Breast epithelium (tissue), 4 donors: ENCODE measurements around the gene ABHD5. TPM values are rescaled to one million over a fixed set of nuclear protein-coding genes. Genes with fewer than 3 reads are reported as not detected.
"Not testable (repeated sequence)": the region's sequence is repeated elsewhere in the genome, so short reads cannot be mapped to it uniquely, and the experiment has no call there.

Experiments used
- DNase-seq, 2 donors: peaks; one replicate each; pipeline ENCODE4 v3.0.0-alpha.2; 2019; ENCODE audit warnings: low spot score in 2 of 2
- H3K27ac ChIP-seq, 2 donors: fragments of 200-600 bp; sonication (generic) in 1 of 2; one replicate each; pipeline ENCODE4 v1.5.1; 2016 to 2019; ENCODE audit warnings: mild to moderate bottlenecking in 1 of 2
- H3K27me3 ChIP-seq, 2 donors: fragments of 200-600 bp; sonication (generic) in 1 of 2; one replicate each; pipeline versions ENCODE4 v1.5.1 to v1.6.0; 2017 to 2019; ENCODE audit warnings: control low read depth in 1 of 2, mild to moderate bottlenecking in 1 of 2
- H3K36me3 ChIP-seq: fragments of 200-600 bp; one replicate; pipeline ENCODE4 v1.5.1; 2019
- H3K4me1 ChIP-seq, 2 donors: fragments of 200-600 bp; sonication (generic); one replicate each; pipeline ENCODE4 v1.5.1; 2016 to 2019; ENCODE audit warnings: control low read depth in 1 of 2
- H3K4me3 ChIP-seq, 3 donors: fragments of 200-600 bp; sonication (generic); 1 replicate in 2 of 3; 2 replicates in 1 of 3; pipeline ENCODE4 v1.5.1; 2016 to 2019; ENCODE audit warnings: mild to moderate bottlenecking in 3 of 3, moderate library complexity in 2 of 3
- H3K9me3 ChIP-seq, 2 donors: fragments of 200-600 bp; sonication (generic) in 1 of 2; one replicate each; pipeline ENCODE4 v1.5.1; 2016 to 2019; ENCODE audit warnings: control low read depth in 1 of 2
- CTCF ChIP-seq, 3 donors: fragments of 450-650 bp; IDR thresholded peaks; one replicate each; pipeline ENCODE4 v1.5.1; 2016 to 2017; ENCODE audit warnings: antibody characterized with exemption in 3 of 3, mild to moderate bottlenecking in 3 of 3, moderate library complexity in 3 of 3
- POLR2A ChIP-seq: fragments of 450-650 bp; IDR thresholded peaks from one replicate; pipeline ENCODE4 v1.6.1; 2016; ENCODE audit warnings: antibody characterized with exemption, mild to moderate bottlenecking, moderate library complexity
- POLR2AphosphoS5 ChIP-seq, 3 donors: sonication (generic); formaldehyde crosslinking; IDR thresholded peaks; one replicate each; pipeline ENCODE4 v1.6.1; 2017; ENCODE audit warnings: antibody characterized with exemption in 3 of 3
- intact Hi-C: fragments of 100-400 bp; cut with DNase I; formaldehyde crosslinking; loops from one replicate; pipeline ENCODE4 v1.15.1; 2023; ENCODE audit warnings: low total_unique reads
- total RNA-seq, 3 donors: library from RNA; depleted of rRNA; stranded (reverse); fragments of >200 nt; gene quantifications; one replicate each; pipeline ENCODE4 v1.1.0, GENCODE V29; 2016

ABHD5 gene
- total RNA-seq, 3 donors from 2014 or later = 40.0 to 99.9 (median 47.9) TPM

GRCh38 chr3:43648957-43649356, 41.8 kb upstream of the ABHD5 start:
- no peaks in the 10 kb centered on the region for H3K36me3 ChIP-seq
- DNase-seq = no peak
- H3K27ac ChIP-seq = no peak overlapping the region
- intact Hi-C loops = no loop called here
- no peaks in the 10 kb centered on the region for H3K9me3 ChIP-seq
- H3K27me3 ChIP-seq = no peaks in the 10 kb centered on the region
- TF ChIP-seq CTCF (IDR thresholded peaks at IDR 0.05) (no peak), POLR2AphosphoS5 (IDR thresholded peaks at IDR 0.05) (no peak), POLR2A (no peak)
- no peak overlapping the region for H3K4me3 ChIP-seq
- no peaks in the 10 kb centered on the region for H3K4me1 ChIP-seq

GRCh38 chr3:43649365-43649968, 41.3 kb upstream of the ABHD5 start:
- no peak overlapping the region for H3K27ac ChIP-seq
- no peaks in the 10 kb centered on the region for H3K27me3 ChIP-seq
- H3K9me3 ChIP-seq = no peaks in the 10 kb centered on the region
- H3K36me3 ChIP-seq = no peaks in the 10 kb centered on the region
- peak overlapping the region in 1 of 3 donors; percentile 38 for H3K4me3 ChIP-seq
- intact Hi-C loops = no loop called here
- TF ChIP-seq CTCF (IDR thresholded peaks at IDR 0.05) (no peak), POLR2A (no peak), POLR2AphosphoS5 (IDR thresholded peaks at IDR 0.05) (no peak)
- DNase-seq = no peak
- H3K4me1 ChIP-seq = no peaks in the 10 kb centered on the region

- Histone ChIP-seq H3K4me3 (no peak overlapping the region), H3K4me1 (no peaks in the 10 kb centered on the region), H3K27me3 (no peaks in the 10 kb centered on the region), H3K27ac (no peak overlapping the region), H3K9me3 (no peaks in the 10 kb centered on the region), H3K36me3 (no peaks in the 10 kb centered on the region)
- no peak for TF ChIP-seq CTCF (IDR thresholded peaks at IDR 0.05)
- intact Hi-C loops = no loop called here
- DNase-seq = no peak
Observed at GRCh38 chr3:43650345-43650744, 40.4 kb upstream of the ABHD5 start.

- H3K4me1 ChIP-seq, H3K27me3 ChIP-seq, H3K36me3 ChIP-seq, H3K27ac ChIP-seq, H3K4me3 ChIP-seq, intact Hi-C loops, H3K9me3 ChIP-seq, DNase-seq: not testable (repeated sequence)
Observed at GRCh38 chr3:43656390-43656789, 34.3 kb upstream of the ABHD5 start.

GRCh38 chr3:43659250-43659880, 31.4 kb upstream of the ABHD5 start:
- TF ChIP-seq POLR2A (no peak), POLR2AphosphoS5 (IDR thresholded peaks at IDR 0.05) (no peak), CTCF (IDR thresholded peaks at IDR 0.05) (no peak)
- Histone ChIP-seq H3K4me1 (no peaks in the 10 kb centered on the region), H3K4me3 (no peak overlapping the region), H3K36me3 (no peaks in the 10 kb centered on the region), H3K27me3 (no peaks in the 10 kb centered on the region), H3K9me3 (peaks cover 0 to 4% of the 10 kb centered on the region in 2 donors), H3K27ac (no peak overlapping the region)
- DNase-seq = no peak
- intact Hi-C loops = no loop called here

- H3K27me3 ChIP-seq, H3K36me3 ChIP-seq, DNase-seq, H3K9me3 ChIP-seq, H3K27ac ChIP-seq, intact Hi-C loops, H3K4me3 ChIP-seq, H3K4me1 ChIP-seq: not testable (repeated sequence)
Observed at GRCh38 chr3:43661376-43661775, 29.4 kb upstream of the ABHD5 start.

GRCh38 chr3:43665011-43665410, 25.7 kb upstream of the ABHD5 start:
- intact Hi-C loops = not testable (repeated sequence)

More at GRCh38 chr3:43665011-43665410, 25.7 kb upstream of the ABHD5 start:
- not testable (repeated sequence) for DNase-seq, H3K27me3 ChIP-seq, H3K4me1 ChIP-seq, H3K36me3 ChIP-seq, H3K4me3 ChIP-seq, H3K9me3 ChIP-seq, H3K27ac ChIP-seq
